BE2C (cell line): Measurements from ENCODE around the gene GALNT9.

ENCODE experiments used
- DNase-seq: peaks from one replicate; pipeline ENCODE4 v3.0.0-alpha.2; 2020
- H3K27me3 ChIP-seq: fragments of 250-450 bp; sonication (Bioruptor Pico); 2 replicates; pipeline ENCODE4 v1.5.1; 2020; ENCODE audit warnings: mild to moderate bottlenecking
- H3K36me3 ChIP-seq: fragments of 250-450 bp; sonication (Bioruptor Pico); 2 replicates; pipeline ENCODE4 v1.5.1; 2020; ENCODE audit warnings: mild to moderate bottlenecking
- H3K4me1 ChIP-seq: fragments of 250-450 bp; sonication (Bioruptor Pico); 2 replicates; pipeline ENCODE4 v1.5.1; 2020
- H3K4me3 ChIP-seq: 2 replicates; pipeline ENCODE4 v1.5.1; 2011; ENCODE audit warnings: low read depth, low read length
- H3K9me3 ChIP-seq: fragments of 250-450 bp; sonication (Bioruptor Pico); 2 replicates; pipeline ENCODE4 v1.5.1; 2020
- CTCF ChIP-seq: IDR thresholded peaks from 2 replicates; pipeline ENCODE4 v1.5.1; 2012; ENCODE audit warnings: mild to moderate bottlenecking, low read depth, low read length

GALNT9 gene

DNA sequence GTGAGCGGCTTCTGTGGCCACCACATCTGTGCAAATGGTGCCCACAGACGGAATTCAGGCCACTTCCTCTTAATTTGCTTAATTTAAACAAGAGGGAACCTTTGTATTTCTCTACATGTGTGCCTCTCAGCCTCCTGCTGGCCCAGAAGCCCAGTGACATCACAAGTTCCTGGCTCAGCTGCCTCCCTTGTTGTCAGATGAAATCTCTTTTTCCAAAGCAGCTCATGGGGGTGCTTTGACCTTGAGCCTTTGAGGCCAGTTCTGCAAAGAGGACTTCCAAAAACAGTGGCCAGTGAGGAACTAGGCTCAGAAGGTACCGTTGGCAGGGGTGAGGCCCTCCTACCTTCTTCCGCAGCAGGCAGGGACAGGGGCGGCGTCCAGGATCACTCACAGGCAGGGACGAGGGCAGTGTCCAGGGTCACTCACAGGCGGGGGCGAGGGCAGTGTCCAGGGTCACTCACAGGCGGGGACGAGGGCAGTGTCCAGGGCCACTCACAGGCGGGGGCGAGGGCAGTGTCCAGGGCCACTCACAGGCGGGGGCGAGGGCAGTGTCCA, 35.0 kb upstream of the GALNT9 start:
- Histone ChIP-seq H3K4me1 (no peaks in the 10 kb centered on the region), H3K36me3 (no peaks in the 10 kb centered on the region), H3K4me3 (no peak overlapping the region), H3K9me3 (peaks cover 6% of the 10 kb centered on the region), H3K27me3 (peaks cover 18% of the 10 kb centered on the region)
- no peak for DNase-seq
- TF ChIP-seq CTCF = no peak

DNA sequence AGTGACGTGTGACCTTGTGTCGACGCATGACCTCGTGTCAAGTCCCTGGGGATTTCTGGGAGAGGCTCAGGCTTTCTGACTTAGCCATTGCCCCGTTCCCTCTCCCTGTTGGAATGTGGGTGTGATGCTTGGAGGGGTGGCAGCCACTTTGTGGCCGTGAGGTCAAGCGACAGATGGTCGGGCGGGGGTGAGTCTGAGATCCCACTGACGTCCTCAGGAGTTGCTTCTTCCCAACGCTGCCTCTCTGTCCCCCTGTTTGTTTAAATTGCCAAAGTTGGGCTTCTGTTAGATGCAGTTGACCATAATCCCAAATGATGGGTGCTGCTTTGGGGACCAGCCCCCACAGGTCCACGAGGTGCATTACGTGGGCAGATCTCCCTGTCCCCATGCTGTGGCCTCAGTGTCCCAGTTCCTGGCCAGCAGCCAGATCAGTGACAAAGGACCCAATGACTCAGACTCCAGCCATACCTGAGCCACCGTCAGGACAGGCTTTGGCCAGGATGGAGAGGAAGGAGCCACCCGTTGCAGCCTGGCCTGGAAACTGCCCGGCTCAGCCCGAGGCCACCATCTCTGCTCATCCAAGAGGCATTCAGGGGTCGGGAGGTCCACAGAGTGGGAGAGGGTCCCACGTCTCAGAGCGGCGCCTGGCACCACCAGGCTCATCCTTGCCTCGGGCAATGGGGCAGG, 34.4 kb upstream of the GALNT9 start:
- Histone ChIP-seq H3K27me3 (peaks cover 11% of the 10 kb centered on the region), H3K4me3 (no peak overlapping the region), H3K36me3 (no peaks in the 10 kb centered on the region), H3K9me3 (peaks cover 6% of the 10 kb centered on the region), H3K4me1 (no peaks in the 10 kb centered on the region)
- DNase-seq = no peak
- no peak for TF ChIP-seq CTCF

GRCh38 chr12:132362996-132363660, 33.7 kb upstream of the GALNT9 start:
- no peak for DNase-seq
- Histone ChIP-seq H3K9me3 (peaks cover 6% of the 10 kb centered on the region), H3K36me3 (no peaks in the 10 kb centered on the region), H3K27me3 (peaks cover 6% of the 10 kb centered on the region), H3K4me3 (no peak overlapping the region), H3K4me1 (no peaks in the 10 kb centered on the region)
- TF ChIP-seq CTCF = no peak

DNA sequence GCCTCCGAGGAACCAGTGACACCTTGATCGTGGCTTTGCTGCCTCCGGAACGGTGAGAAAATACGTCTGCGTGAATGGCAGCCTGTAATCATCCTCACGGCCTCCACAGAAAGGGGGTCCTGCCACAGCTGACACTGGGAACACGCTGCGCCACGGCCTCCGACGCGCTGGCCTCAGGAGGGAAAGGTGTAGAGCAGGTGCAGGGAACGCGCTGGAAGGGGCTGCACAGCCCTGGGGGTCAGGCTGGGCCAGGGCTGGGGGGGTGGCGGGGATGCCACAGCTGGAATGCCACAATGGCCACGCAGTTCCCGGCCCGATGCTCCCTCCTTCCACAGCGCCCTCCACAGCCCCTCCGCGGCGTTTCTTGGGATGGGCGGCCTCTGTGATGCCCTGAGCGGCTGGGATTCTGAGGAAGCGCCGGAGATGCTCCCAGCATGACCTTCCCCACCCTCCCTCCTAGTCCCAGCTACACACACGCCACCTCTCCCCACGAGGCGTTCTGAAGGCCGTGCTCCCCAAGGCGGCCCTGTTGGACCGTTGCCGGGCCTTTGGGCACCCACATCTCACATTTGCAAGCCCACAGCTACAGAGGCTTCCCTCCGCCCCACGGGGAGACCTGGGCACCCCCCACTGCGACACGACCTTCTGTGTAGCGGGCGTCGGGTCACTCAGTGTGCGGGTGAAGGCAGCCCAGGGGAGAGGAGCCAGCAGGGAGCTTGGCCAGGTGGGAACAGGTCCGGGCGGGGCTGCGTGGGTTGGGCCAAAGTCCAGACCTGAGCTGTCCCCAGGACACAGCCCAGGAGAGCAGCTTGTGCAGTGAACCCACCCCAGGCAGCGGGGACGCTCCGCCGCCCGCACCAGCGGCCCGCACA, 31.8 kb upstream of the GALNT9 start:
- no peak for DNase-seq
- no peaks in the 10 kb centered on the region for H3K4me1 ChIP-seq
- H3K9me3 ChIP-seq = peaks cover 6% of the 10 kb centered on the region
- TF ChIP-seq CTCF = no peak
- H3K4me3 ChIP-seq = no peak overlapping the region
- peaks cover 16% of the 10 kb centered on the region for H3K27me3 ChIP-seq
- H3K36me3 ChIP-seq = no peaks in the 10 kb centered on the region

- Histone ChIP-seq H3K9me3 (peaks cover 6% of the 10 kb centered on the region), H3K27me3 (peaks cover 23% of the 10 kb centered on the region), H3K4me3 (no peak overlapping the region), H3K4me1 (no peaks in the 10 kb centered on the region), H3K36me3 (no peaks in the 10 kb centered on the region)
- no peak for TF ChIP-seq CTCF
- no peak for DNase-seq
Measured at GRCh38 chr12:132360410-132360809, 31.0 kb upstream of the GALNT9 start.
